Astrocyte of the cerebellum (primary cell): ENCODE data around the gene GLRA2.
"Not testable (repeated sequence)": the region's sequence is repeated elsewhere in the genome, so short reads cannot be mapped to it uniquely, and the experiment has no call there.

Experiments
- DNase-seq: peaks from one replicate; pipeline ENCODE4 v3.0.0-alpha.2; 2011; ENCODE audit warnings: low read depth
- H3K4me3 ChIP-seq: 2 replicates; pipeline ENCODE4 v1.5.1; 2011; ENCODE audit warnings: mild to moderate bottlenecking, low read depth, low read length, moderate library complexity
- CTCF ChIP-seq: IDR thresholded peaks from 2 replicates; pipeline ENCODE4 v1.5.1; 2012; ENCODE audit warnings: low read length, low read depth, moderate library complexity, mild to moderate bottlenecking; ENCODE audit errors: missing control alignments
- in situ Hi-C: cut with HindIII; loops from 2 replicates; pipeline ENCODE4 v1.10.0; 2017; ENCODE audit warnings: low sequenced_read_pairs

Gene GLRA2

GRCh38 chrX:14670819-14671218 lies 141.5 kb downstream of the GLRA2 start:
- in situ Hi-C loops = no loop called here
- no peak for TF ChIP-seq CTCF
- no peak for DNase-seq
- no peak overlapping the region for H3K4me3 ChIP-seq

GRCh38 chrX:14672611-14673172 lies 143.4 kb downstream of the GLRA2 start:
- TF ChIP-seq CTCF = no peak
- no peak overlapping the region for H3K4me3 ChIP-seq
- in situ Hi-C loops = no loop called here
- DNase-seq = no peak

- in situ Hi-C loops = no loop called here
These were observed 143.9 kb downstream of the GLRA2 start for GRCh38 chrX:14673236-14673635.

GRCh38 chrX:14673764-14674163 lies 144.4 kb downstream of the GLRA2 start:
- no peak for TF ChIP-seq CTCF
- peak; percentile 78 for DNase-seq
- in situ Hi-C loops = no loop called here
- no peak overlapping the region for H3K4me3 ChIP-seq

More at GRCh38 chrX:14673236-14673635, 143.9 kb downstream of the GLRA2 start:
- H3K4me3 ChIP-seq = no peak overlapping the region
- no peak for DNase-seq
- TF ChIP-seq CTCF = no peak

- no peak for TF ChIP-seq CTCF
- in situ Hi-C loops = no loop called here
These were observed 146.2 kb downstream of the GLRA2 start for GRCh38 chrX:14675500-14675899.

GRCh38 chrX:14676431-14676830 lies 147.1 kb downstream of the GLRA2 start:
- no peak overlapping the region for H3K4me3 ChIP-seq
- no peak for TF ChIP-seq CTCF
- no peak for DNase-seq
- in situ Hi-C loops = no loop called here

More at GRCh38 chrX:14675500-14675899, 146.2 kb downstream of the GLRA2 start:
- no peak for DNase-seq
- no peak overlapping the region for H3K4me3 ChIP-seq

- in situ Hi-C loops, DNase-seq, H3K4me3 ChIP-seq: not testable (repeated sequence)
These were observed 159.0 kb downstream of the GLRA2 start for GRCh38 chrX:14688331-14688730.
